ENCODE data around the gene HAPLN3. TPM values are rescaled to one million over a fixed set of nuclear protein-coding genes. Genes with fewer than 3 reads are reported as not detected.
A peak's percentile ranks its signal among the peaks of the same experiment; 100 is the strongest.
"Not testable (repeated sequence)": the region's sequence is repeated elsewhere in the genome, so short reads cannot be mapped to it uniquely, and the experiment has no call there.

HAPLN3 gene
- polyA plus RNA-seq (2011; rRNA removed) (14.0 and 25.5 TPM in 2 replicates), polyA minus RNA-seq (2011; rRNA and poly(A)+ RNA removed) (5.9 and 10.1 TPM in 2 replicates)

DNA sequence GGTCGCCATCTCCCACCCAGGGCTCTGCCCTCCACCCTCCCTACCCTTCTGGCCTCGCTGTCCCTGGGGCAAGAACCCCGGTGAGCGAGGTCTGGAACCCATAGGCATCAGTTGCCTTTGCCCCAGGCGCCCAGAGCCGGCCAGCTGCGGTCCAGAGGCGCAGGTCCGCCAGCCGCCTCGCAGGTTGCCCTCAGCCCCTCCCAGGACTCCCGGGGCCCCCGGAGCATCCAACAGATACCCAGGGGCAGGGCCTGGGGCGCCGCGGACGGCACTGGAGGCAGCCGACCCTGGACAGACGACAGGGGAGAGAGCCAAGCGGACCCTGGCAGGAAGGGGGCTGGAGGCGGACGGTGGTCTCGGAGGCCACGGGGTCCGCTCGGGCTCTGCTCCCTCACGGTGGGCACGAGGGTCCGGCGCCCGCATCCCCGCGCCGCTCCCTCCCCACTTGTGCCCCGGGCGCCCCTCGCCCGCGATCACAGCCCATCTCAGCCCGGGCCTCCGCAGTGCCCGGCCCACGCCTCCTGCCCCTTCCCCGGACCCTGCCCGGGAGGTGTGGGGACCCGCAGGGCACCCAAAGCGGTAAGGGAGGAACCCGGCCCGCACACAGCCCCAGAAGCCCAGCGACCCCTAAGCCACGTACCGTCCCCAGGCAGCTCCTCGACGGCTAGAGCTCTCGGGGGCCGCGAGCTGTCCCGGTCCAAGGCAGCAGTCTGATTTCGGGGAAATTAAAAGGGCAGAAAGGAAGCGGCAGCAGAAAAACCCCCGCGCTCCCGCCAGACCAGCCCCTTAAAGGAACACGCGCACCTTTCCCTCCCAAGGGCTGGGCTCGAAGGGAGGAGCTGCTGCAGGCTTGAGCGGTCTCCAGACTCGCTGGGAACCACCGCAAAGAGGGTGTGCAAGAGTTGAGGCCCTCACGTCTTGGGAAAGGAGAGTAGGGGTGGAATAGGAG is at the start of gene HAPLN3:
HAPLN3 (minus strand) TSS at position 726 of the 949 bp plus-strand sequence. CDS start 8,246 bp downstream, outside the sequence.
- no peak for TF ChIP-seq CTCF (IDR thresholded peaks at IDR 0.05; ENCODE audit: insufficient read depth, low read depth, low read length)
- DNase-seq (ENCODE audit: low read depth): no peak
- no peaks in the 10 kb centered on the region for H3K27me3 ChIP-seq (ENCODE audit: control insufficient read depth, insufficient read depth, low read length)
- POLR2A ChIA-PET: interaction anchor here (0.7 kb wide), 1 partner anchor 174 kb away, joined by 4 read pairs; no protein-coding TSS in a partner anchor
- peaks cover 16% of the 10 kb centered on the region for H3K36me3 ChIP-seq (ENCODE audit: control insufficient read depth, insufficient read depth, low read length)
- H3K4me3 ChIP-seq (ENCODE audit: low read depth, low read length): peak within 1 kb of the TSS; percentile 53
- CTCF ChIA-PET: interaction anchor here (0.7 to 2.8 kb wide), 5 partner anchors 10 to 238 kb away, joined by 3 to 7 read pairs (median 3); no protein-coding TSS in a partner anchor

DNA sequence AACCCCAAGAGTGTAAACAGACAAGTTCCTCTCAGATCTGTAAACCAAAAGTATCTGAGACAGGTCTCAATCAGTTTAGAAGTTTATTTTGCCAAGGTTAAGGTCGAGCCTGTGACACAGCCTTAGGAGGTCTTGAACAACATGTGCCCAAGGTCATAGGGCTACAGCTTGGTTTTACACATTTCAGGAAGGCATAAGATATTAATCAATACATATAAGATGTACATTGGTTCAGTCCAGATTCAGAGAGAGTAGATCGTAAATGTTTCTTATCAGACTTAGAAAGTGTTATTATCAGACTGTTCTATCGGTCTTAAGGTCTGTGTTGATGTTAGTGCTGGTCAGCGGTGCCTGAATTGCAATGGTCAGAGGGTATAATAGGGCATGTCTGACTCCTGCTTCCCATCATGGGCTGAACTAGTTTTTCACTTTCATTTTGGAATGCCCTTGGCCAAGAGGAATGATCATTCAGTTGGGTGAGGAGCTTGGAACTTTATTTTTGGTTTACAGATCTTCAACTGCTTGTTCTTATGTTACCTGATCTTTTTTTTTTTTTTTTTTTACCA is 44.8 kb upstream of the HAPLN3 start:
- no peak for DNase-seq (ENCODE audit: low read depth)
- CTCF ChIA-PET: interaction anchor here (0.9 to 1.1 kb wide), 2 partner anchors 15 to 20 kb away, joined by 3 read pairs; no protein-coding TSS in a partner anchor
- POLR2A ChIA-PET: no interaction called here

DNA sequence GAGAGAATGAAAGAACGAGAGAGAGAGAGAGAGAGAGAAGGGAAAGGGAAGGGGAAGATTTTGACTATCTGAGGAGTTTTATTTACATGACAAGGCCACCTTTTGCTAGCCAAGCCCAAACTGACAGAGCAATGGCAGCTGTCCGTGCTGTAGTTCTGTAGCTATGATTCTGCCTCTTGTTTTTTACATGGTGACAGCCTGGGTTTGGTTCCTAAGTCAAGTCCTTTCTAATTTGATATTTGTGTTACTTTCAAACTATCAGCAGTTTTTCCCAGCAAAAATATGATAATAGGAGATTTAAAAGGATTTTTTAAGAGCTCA is 44.1 kb upstream of the HAPLN3 start:
- H3K36me3 ChIP-seq (ENCODE audit: control insufficient read depth, insufficient read depth, low read length): no peaks in the 10 kb centered on the region
- TF ChIP-seq CTCF (IDR thresholded peaks at IDR 0.05; ENCODE audit: insufficient read depth, low read depth, low read length): no peak
- no peaks in the 10 kb centered on the region for H3K27me3 ChIP-seq (ENCODE audit: control insufficient read depth, insufficient read depth, low read length)
- no peak overlapping the region for H3K4me3 ChIP-seq (ENCODE audit: low read depth, low read length)
- DNase-seq (ENCODE audit: low read depth): no peak
- ChIA-PET CTCF (interaction anchor here (0.9 to 1.1 kb wide), 2 partner anchors 14 to 19 kb away, joined by 3 read pairs; no protein-coding TSS in a partner anchor), POLR2A (no interaction called here)

More for the DNA sequence above, 44.8 kb upstream of the HAPLN3 start:
- TF ChIP-seq CTCF (IDR thresholded peaks at IDR 0.05; ENCODE audit: insufficient read depth, low read depth, low read length): no peak
- Histone ChIP-seq H3K4me3 (ENCODE audit: low read depth, low read length) (no peak overlapping the region), H3K36me3 (ENCODE audit: control insufficient read depth, insufficient read depth, low read length) (no peaks in the 10 kb centered on the region), H3K27me3 (ENCODE audit: control insufficient read depth, insufficient read depth, low read length) (no peaks in the 10 kb centered on the region)

- DNase-seq (ENCODE audit: low read depth): no peak
- Histone ChIP-seq H3K4me3 (ENCODE audit: low read depth, low read length) (no peak overlapping the region), H3K27me3 (ENCODE audit: control insufficient read depth, insufficient read depth, low read length) (no peaks in the 10 kb centered on the region), H3K36me3 (ENCODE audit: control insufficient read depth, insufficient read depth, low read length) (no peaks in the 10 kb centered on the region)
- POLR2A ChIA-PET: no interaction called here
- TF ChIP-seq CTCF (IDR thresholded peaks at IDR 0.05; ENCODE audit: insufficient read depth, low read depth, low read length): no peak
- CTCF ChIA-PET: interaction anchor here (1.1 kb wide), 1 partner anchor 13 kb away, joined by 3 read pairs; no protein-coding TSS in a partner anchor
Observed at GRCh38 chr15:88938802-88939485, 43.6 kb upstream of the HAPLN3 start.

DNA sequence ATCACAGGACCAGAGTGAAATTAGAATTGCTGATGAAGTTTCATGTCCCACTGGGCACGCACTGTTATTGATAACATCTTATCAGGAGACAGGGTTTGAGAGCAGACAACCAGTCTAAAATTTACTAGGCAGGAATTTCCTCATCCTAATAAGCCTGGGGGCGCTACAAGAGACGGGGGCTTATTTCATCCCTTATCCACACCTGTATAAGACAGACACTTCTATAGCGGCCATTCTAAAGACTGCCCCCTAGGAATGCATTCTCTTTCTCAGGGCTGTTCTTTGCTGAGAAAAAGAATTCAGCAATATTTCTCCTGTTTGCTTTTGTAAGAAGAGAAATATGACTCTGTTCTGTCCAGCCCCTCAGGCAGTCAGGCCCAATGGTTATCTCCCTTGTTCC is 39.1 kb upstream of the HAPLN3 start:
- CTCF ChIA-PET; POLR2A ChIA-PET; H3K36me3 ChIP-seq (ENCODE audit: control insufficient read depth, insufficient read depth, low read length); DNase-seq (ENCODE audit: low read depth); H3K4me3 ChIP-seq (ENCODE audit: low read depth, low read length); H3K27me3 ChIP-seq (ENCODE audit: control insufficient read depth, insufficient read depth, low read length): not testable (repeated sequence)
